RWPE2 (cell line): ENCODE data around the gene PDXP.
"Not testable (repeated sequence)": the region's sequence is repeated elsewhere in the genome, so short reads cannot be mapped to it uniquely, and the experiment has no call there.

Experiments
- ATAC-seq: fragments of 200-7000 bp; cut with Tn5 transposase; 3 replicates; pipeline ENCODE4 v1.9.1; 2021; ENCODE audit warnings: low read depth
- DNase-seq: peaks from one replicate; pipeline ENCODE4 v3.0.0-alpha.2; 2020; ENCODE audit warnings: low spot score
- H3K27ac ChIP-seq: fragments of 450-650 bp; 2 replicates; pipeline ENCODE4 v1.5.1; 2017; ENCODE audit warnings: mild to moderate bottlenecking; ENCODE audit not compliant: poor library complexity, severe bottlenecking
- H3K27me3 ChIP-seq: fragments of 250-450 bp; sonication (Bioruptor Pico); 2 replicates; pipeline ENCODE4 v1.5.1; 2021; ENCODE audit warnings: mild to moderate bottlenecking, moderate library complexity; ENCODE audit not compliant: insufficient read depth, poor library complexity, severe bottlenecking
- H3K36me3 ChIP-seq: fragments of 250-450 bp; sonication (Bioruptor Pico); 2 replicates; pipeline ENCODE4 v1.5.1; 2020; ENCODE audit warnings: low read depth, mild to moderate bottlenecking, moderate library complexity
- H3K4me1 ChIP-seq: fragments of 250-450 bp; sonication (Bioruptor Pico); 2 replicates; pipeline ENCODE4 v1.5.1; 2021; ENCODE audit warnings: mild to moderate bottlenecking, moderate library complexity; ENCODE audit not compliant: insufficient read depth, poor library complexity, severe bottlenecking
- H3K4me3 ChIP-seq: fragments of 250-450 bp; sonication (Bioruptor Pico); 2 replicates; pipeline ENCODE4 v1.5.1; 2021; ENCODE audit warnings: mild to moderate bottlenecking, moderate library complexity; ENCODE audit not compliant: severe bottlenecking
- H3K9me3 ChIP-seq: fragments of 250-450 bp; sonication (Bioruptor Pico); 2 replicates; pipeline ENCODE4 v1.5.1; 2021; ENCODE audit warnings: mild to moderate bottlenecking, moderate library complexity; ENCODE audit not compliant: severe bottlenecking
- TF ChIP-seq, protein P1 (sequence below): fragments of 450-650 bp; IDR thresholded peaks from one replicate; pipeline ENCODE4 v1.5.1; 2017; ENCODE audit warnings: mild to moderate bottlenecking, moderate library complexity; ENCODE audit not compliant: poor library complexity, severe bottlenecking

Gene PDXP, protein sequence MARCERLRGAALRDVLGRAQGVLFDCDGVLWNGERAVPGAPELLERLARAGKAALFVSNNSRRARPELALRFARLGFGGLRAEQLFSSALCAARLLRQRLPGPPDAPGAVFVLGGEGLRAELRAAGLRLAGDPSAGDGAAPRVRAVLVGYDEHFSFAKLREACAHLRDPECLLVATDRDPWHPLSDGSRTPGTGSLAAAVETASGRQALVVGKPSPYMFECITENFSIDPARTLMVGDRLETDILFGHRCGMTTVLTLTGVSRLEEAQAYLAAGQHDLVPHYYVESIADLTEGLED

DNA sequence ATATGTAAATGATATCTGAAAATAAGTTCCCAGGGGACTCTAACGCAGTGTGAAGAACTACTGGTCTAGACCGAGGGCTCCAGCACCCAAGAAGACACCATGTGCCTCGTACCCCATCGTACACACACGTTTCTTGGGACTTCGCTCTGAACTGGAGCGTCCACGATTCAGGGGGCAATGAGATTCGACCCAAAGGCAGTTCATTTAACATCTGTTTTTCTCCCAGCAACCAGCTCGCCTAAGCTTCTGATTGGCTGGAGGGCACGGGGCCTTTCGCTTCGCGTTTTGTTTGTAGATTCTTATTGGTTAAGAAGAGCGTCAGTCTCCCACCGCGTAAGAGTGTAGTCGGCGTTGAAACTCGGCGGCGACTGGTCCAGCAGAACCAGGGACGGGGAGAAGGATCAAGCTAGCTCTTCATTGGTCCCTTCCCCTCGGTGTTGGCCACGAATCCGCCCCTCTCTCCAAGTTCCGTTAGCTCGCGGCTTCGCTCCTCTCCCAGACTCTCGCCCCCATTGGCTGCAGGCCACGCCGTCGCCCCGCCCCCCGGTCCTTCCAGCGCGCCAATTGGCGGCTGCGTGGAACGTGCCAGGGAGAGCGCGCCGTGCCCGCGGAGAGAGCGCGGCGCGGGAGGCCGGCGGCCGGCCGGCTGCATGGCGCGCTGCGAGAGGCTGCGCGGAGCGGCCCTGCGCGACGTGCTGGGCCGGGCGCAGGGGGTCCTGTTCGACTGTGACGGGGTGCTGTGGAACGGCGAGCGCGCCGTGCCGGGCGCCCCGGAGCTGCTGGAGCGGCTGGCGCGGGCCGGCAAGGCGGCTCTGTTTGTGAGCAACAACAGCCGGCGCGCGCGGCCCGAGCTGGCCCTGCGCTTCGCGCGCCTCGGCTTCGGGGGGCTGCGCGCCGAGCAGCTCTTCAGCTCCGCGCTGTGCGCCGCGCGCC is at the start of gene PDXP:
Gene PDXP, plus strand, starts transcription at position 591 of the 933 bp plus-strand sequence. Its CDS starts 60 bp downstream, at position 651.
- TF ChIP-seq, protein P1, sequence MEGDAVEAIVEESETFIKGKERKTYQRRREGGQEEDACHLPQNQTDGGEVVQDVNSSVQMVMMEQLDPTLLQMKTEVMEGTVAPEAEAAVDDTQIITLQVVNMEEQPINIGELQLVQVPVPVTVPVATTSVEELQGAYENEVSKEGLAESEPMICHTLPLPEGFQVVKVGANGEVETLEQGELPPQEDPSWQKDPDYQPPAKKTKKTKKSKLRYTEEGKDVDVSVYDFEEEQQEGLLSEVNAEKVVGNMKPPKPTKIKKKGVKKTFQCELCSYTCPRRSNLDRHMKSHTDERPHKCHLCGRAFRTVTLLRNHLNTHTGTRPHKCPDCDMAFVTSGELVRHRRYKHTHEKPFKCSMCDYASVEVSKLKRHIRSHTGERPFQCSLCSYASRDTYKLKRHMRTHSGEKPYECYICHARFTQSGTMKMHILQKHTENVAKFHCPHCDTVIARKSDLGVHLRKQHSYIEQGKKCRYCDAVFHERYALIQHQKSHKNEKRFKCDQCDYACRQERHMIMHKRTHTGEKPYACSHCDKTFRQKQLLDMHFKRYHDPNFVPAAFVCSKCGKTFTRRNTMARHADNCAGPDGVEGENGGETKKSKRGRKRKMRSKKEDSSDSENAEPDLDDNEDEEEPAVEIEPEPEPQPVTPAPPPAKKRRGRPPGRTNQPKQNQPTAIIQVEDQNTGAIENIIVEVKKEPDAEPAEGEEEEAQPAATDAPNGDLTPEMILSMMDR: no peak
- Histone ChIP-seq H3K36me3 (peaks cover 1% of the 10 kb centered on the region), H3K4me3 (peak within 1 kb of the TSS; percentile 74), H3K9me3 (no peaks in the 10 kb centered on the region), H3K4me1 (peaks cover 3% of the 10 kb centered on the region), H3K27me3 (no peaks in the 10 kb centered on the region), H3K27ac (peak within 1 kb of the TSS; percentile 37)
- peak; percentile 98 for DNase-seq
- peak; percentile 97 for ATAC-seq

DNA sequence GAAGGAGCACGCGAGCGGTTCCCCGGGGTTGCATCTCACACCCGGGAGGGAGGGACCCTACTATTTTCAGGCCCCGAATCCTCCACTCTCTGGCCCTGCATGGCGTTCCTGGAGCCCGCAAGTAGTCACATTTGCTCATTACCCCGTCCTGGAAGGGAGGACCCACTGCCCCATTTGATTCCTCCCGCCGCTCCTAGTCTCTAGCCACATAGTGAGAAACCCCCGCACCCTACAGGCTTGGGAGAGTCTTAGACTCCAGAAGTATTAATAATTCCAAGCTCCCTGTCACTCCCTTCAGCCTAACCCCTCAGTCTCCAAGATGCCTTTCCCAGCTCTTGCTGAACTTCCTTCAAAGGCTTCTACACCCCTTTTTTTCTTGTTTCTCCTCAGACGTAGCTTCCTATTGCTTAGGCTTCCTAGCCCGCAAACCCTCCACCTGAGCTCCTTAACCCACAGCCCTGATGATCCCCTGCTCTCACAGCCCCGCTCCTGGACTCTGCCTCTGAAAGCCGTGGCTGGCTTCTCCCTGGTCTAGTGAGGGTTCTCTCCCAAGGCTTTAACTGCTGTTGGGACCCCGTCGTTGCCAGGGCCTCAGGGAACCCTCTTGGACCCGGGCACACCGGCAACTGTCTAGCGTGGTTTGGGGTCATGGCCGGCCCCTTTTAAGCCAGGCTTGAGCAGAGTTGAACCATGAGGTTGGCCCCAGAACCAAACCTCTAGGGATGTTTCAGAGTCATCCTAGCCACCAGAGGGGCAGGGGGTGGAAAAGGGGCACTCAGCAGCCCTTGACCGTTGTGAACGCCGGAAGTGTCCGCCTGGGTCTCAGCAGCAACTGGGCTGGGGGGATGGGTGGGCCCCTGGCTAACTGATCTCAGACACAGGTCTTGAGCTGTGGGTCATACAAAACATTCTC is 49.0 kb upstream of the PDXP start:
- Histone ChIP-seq H3K4me1 (peaks cover 4% of the 10 kb centered on the region), H3K27ac (peak overlapping the region; percentile 90), H3K36me3 (peaks cover 6% of the 10 kb centered on the region; the same call in 1 of the 2 replicates), H3K4me3 (peak overlapping the region; percentile 71), H3K9me3 (no peaks in the 10 kb centered on the region), H3K27me3 (no peaks in the 10 kb centered on the region)
- peak; percentile 4; the same call in 2 of the 3 replicates for ATAC-seq
- TF ChIP-seq, protein P1: no peak
- no peak for DNase-seq

DNA sequence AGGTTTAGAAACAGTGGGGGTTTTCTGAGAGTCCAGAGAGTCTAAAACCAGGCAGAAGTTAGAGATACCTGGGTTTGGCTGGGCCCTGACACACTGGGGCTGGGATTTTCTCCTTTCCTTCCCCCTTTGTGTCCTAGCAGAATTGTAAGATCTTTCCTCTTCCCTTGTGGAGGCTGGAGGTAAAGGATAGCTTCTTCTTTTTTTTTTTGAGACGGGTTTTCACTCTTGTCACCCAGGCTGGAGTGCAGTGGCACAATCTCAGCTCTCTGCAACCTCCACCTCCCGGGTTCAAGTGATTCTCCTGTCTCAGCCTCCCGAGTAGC is 48.4 kb upstream of the PDXP start:
- not testable (repeated sequence) for DNase-seq, H3K4me1 ChIP-seq, H3K9me3 ChIP-seq, H3K27me3 ChIP-seq, ATAC-seq
- Histone ChIP-seq H3K27ac (peak overlapping the region; percentile 90), H3K36me3 (peaks cover 12% of the 10 kb centered on the region; the same call in 1 of the 2 replicates), H3K4me3 (peak overlapping the region; percentile 71)

DNA sequence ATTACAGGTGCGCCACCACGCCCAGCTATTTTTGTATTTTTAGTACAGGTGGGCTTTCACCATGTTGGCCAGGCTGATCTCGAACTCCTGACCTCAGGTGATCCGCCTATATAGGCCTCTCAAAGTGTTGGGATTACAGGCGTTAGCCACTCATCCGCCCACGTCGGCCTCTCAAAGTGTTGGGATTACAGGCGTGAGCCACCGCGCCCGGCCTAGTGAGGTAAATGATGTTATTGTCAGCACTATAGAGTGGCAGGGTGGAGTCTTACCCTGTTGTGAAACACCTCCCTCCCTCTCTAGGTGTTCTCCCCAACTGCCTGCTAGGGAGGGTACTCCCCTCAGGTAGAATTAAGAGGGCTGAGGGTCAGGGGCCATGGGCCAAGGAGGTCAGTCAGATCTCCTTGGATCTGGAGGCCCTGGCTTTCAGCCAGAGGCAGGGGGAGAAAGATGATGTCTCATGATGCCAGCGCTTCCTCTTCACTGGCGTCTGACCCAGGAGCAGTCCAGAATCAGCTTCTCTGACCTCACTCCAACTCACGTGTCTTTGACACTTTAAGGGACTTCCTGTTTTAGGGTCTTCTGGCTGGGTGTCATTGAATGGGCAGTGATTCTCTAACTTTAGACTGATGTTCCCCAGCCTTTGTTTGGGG is 47.9 kb upstream of the PDXP start:
- peaks cover 17% of the 10 kb centered on the region; the same call in 1 of the 2 replicates for H3K36me3 ChIP-seq
- DNase-seq (no peak), ATAC-seq (no peak)
- H3K4me1 ChIP-seq: peaks cover 4% of the 10 kb centered on the region
- TF ChIP-seq, protein P1: no peak
- H3K27ac ChIP-seq: peak overlapping the region; percentile 90
- H3K27me3 ChIP-seq: no peaks in the 10 kb centered on the region
- no peak overlapping the region for H3K4me3 ChIP-seq
- H3K9me3 ChIP-seq: no peaks in the 10 kb centered on the region
